ENCODE measurements around the gene TIMP3.

- TF ChIP-seq RARB (CRISPR knock-in tag; IDR thresholded peaks at IDR 0.05) (no peak), CREB5 (CRISPR knock-in tag; IDR thresholded peaks at IDR 0.05; ENCODE audit: low read depth) (no peak), PPARA (CRISPR knock-in tag; IDR thresholded peaks at IDR 0.05; ENCODE audit: borderline replicate concordance) (no peak), PATZ1 (CRISPR knock-in tag; IDR thresholded peaks at IDR 0.05; ENCODE audit: borderline replicate concordance) (no peak), ESRRG (CRISPR knock-in tag; IDR thresholded peaks at IDR 0.05) (no peak), CSDC2 (CRISPR knock-in tag; IDR thresholded peaks at IDR 0.05) (no peak), ARNTL (CRISPR knock-in tag; IDR thresholded peaks at IDR 0.05; ENCODE audit: borderline replicate concordance, low read depth) (no peak), TSHZ2 (CRISPR knock-in tag; IDR thresholded peaks at IDR 0.05) (no peak), GLIS3 (CRISPR knock-in tag; IDR thresholded peaks at IDR 0.05) (no peak), ZFP30 (CRISPR knock-in tag; IDR thresholded peaks at IDR 0.05) (no peak), TOX (CRISPR knock-in tag; IDR thresholded peaks at IDR 0.05; ENCODE audit: borderline replicate concordance) (no peak), ZC3H10 (CRISPR knock-in tag; IDR thresholded peaks at IDR 0.05) (no peak), POU6F1 (CRISPR knock-in tag; IDR thresholded peaks at IDR 0.05; ENCODE audit: borderline replicate concordance, low read depth) (no peak)
Measured at GRCh38 chr22:32815059-32815458, 13.6 kb downstream of the TIMP3 start.

Measured in SK-N-SH treated with all-trans-retinoic acid at 6 μM for 48 hours (cell line).